ENCODE measurements around the gene TIAM2.
A peak's percentile ranks its signal among the peaks of the same experiment; 100 is the strongest.

Gene TIAM2

GRCh38 chr6:155269765-155270164, 274.6 kb downstream of the TIAM2 start:
- DNase-seq (ENCODE audit: insufficient read length) (no peak), FAIRE-seq (no peak)
- TF ChIP-seq TAF1 (IDR thresholded peaks at IDR 0.05; ENCODE audit: borderline replicate concordance, low read depth, low read length) (no peak), POLR2A (IDR thresholded peaks at IDR 0.05; ENCODE audit: low read depth, low read length) (no peak), POLR2AphosphoS5 (IDR thresholded peaks at IDR 0.05; ENCODE audit: low read depth, low read length) (no peak)

GRCh38 chr6:155270561-155271091, 275.5 kb downstream of the TIAM2 start:
- FAIRE-seq (no peak), DNase-seq (ENCODE audit: insufficient read length) (no peak)
- TF ChIP-seq POLR2A (IDR thresholded peaks at IDR 0.05; ENCODE audit: low read depth, low read length) = no peak
- no peak for TF ChIP-seq POLR2AphosphoS5 (IDR thresholded peaks at IDR 0.05; ENCODE audit: low read depth, low read length)
- no peak for TF ChIP-seq TAF1 (IDR thresholded peaks at IDR 0.05; ENCODE audit: borderline replicate concordance, low read depth, low read length)

- DNase-seq (ENCODE audit: insufficient read length) (no peak), FAIRE-seq (no peak)
- TF ChIP-seq POLR2A (IDR thresholded peaks at IDR 0.05; ENCODE audit: low read depth, low read length) (no peak), TAF1 (IDR thresholded peaks at IDR 0.05; ENCODE audit: borderline replicate concordance, low read depth, low read length) (no peak), POLR2AphosphoS5 (IDR thresholded peaks at IDR 0.05; ENCODE audit: low read depth, low read length) (no peak)
These were observed 276.0 kb downstream of the TIAM2 start for GRCh38 chr6:155271145-155271544.

GRCh38 chr6:155272353-155273232, 277.5 kb downstream of the TIAM2 start:
- FAIRE-seq (no peak), DNase-seq (ENCODE audit: insufficient read length) (no peak)
- TF ChIP-seq POLR2A (IDR thresholded peaks at IDR 0.05; ENCODE audit: low read depth, low read length) = no peak
- no peak for TF ChIP-seq TAF1 (IDR thresholded peaks at IDR 0.05; ENCODE audit: borderline replicate concordance, low read depth, low read length)
- TF ChIP-seq POLR2AphosphoS5 (IDR thresholded peaks at IDR 0.05; ENCODE audit: low read depth, low read length) = no peak

GRCh38 chr6:155273431-155273830, 278.3 kb downstream of the TIAM2 start:
- FAIRE-seq = no peak
- no peak for DNase-seq (ENCODE audit: insufficient read length)
- TF ChIP-seq TAF1 (IDR thresholded peaks at IDR 0.05; ENCODE audit: borderline replicate concordance, low read depth, low read length) (no peak), POLR2A (IDR thresholded peaks at IDR 0.05; ENCODE audit: low read depth, low read length) (no peak), POLR2AphosphoS5 (IDR thresholded peaks at IDR 0.05; ENCODE audit: low read depth, low read length) (no peak)

GRCh38 chr6:155274106-155274505, 279.0 kb downstream of the TIAM2 start:
- FAIRE-seq (no peak), DNase-seq (ENCODE audit: insufficient read length) (no peak)
- TF ChIP-seq POLR2A (IDR thresholded peaks at IDR 0.05; ENCODE audit: low read depth, low read length) = no peak
- no peak for TF ChIP-seq POLR2AphosphoS5 (IDR thresholded peaks at IDR 0.05; ENCODE audit: low read depth, low read length)
- no peak for TF ChIP-seq TAF1 (IDR thresholded peaks at IDR 0.05; ENCODE audit: borderline replicate concordance, low read depth, low read length)

- DNase-seq (ENCODE audit: insufficient read length) (no peak), FAIRE-seq (no peak)
These were observed 279.4 kb downstream of the TIAM2 start for GRCh38 chr6:155274533-155274932.

GRCh38 chr6:155275808-155276480, 280.8 kb downstream of the TIAM2 start:
- no peak for FAIRE-seq
- no peak for TF ChIP-seq TAF1 (IDR thresholded peaks at IDR 0.05; ENCODE audit: borderline replicate concordance, low read depth, low read length)
- no peak for TF ChIP-seq POLR2A (IDR thresholded peaks at IDR 0.05; ENCODE audit: low read depth, low read length)
- TF ChIP-seq POLR2AphosphoS5 (IDR thresholded peaks at IDR 0.05; ENCODE audit: low read depth, low read length) = no peak
- DNase-seq (ENCODE audit: insufficient read length) = no peak

More at GRCh38 chr6:155274533-155274932, 279.4 kb downstream of the TIAM2 start:
- no peak for TF ChIP-seq POLR2AphosphoS5 (IDR thresholded peaks at IDR 0.05; ENCODE audit: low read depth, low read length)
- no peak for TF ChIP-seq POLR2A (IDR thresholded peaks at IDR 0.05; ENCODE audit: low read depth, low read length)
- no peak for TF ChIP-seq TAF1 (IDR thresholded peaks at IDR 0.05; ENCODE audit: borderline replicate concordance, low read depth, low read length)

- no peak for FAIRE-seq
- TF ChIP-seq TAF1 (IDR thresholded peaks at IDR 0.05; ENCODE audit: borderline replicate concordance, low read depth, low read length) (no peak), POLR2AphosphoS5 (IDR thresholded peaks at IDR 0.05; ENCODE audit: low read depth, low read length) (no peak), POLR2A (IDR thresholded peaks at IDR 0.05; ENCODE audit: low read depth, low read length) (no peak)
- DNase-seq (ENCODE audit: insufficient read length) = no peak
These were observed 281.5 kb downstream of the TIAM2 start for GRCh38 chr6:155276638-155277037.

- no peak for TF ChIP-seq POLR2AphosphoS5 (IDR thresholded peaks at IDR 0.05; ENCODE audit: low read depth, low read length)
- no peak for TF ChIP-seq TAF1 (IDR thresholded peaks at IDR 0.05; ENCODE audit: borderline replicate concordance, low read depth, low read length)
- no peak for TF ChIP-seq POLR2A (IDR thresholded peaks at IDR 0.05; ENCODE audit: low read depth, low read length)
- DNase-seq (ENCODE audit: insufficient read length) (no peak), FAIRE-seq (no peak)
These were observed 283.4 kb downstream of the TIAM2 start for GRCh38 chr6:155278319-155279049.

- no peak for DNase-seq (ENCODE audit: insufficient read length)
- FAIRE-seq = peak; percentile 42
- no peak for TF ChIP-seq POLR2A (IDR thresholded peaks at IDR 0.05; ENCODE audit: low read depth, low read length)
- no peak for TF ChIP-seq POLR2AphosphoS5 (IDR thresholded peaks at IDR 0.05; ENCODE audit: low read depth, low read length)
- TF ChIP-seq TAF1 (IDR thresholded peaks at IDR 0.05; ENCODE audit: borderline replicate concordance, low read depth, low read length) = no peak
These were observed 289.7 kb downstream of the TIAM2 start for GRCh38 chr6:155284775-155285174.

All from GM12892 (cell line).